ENCODE results near the gene SOD2. TPM values are rescaled to one million over a fixed set of nuclear protein-coding genes. Genes with fewer than 3 reads are reported as not detected.
"Not testable (repeated sequence)": the region's sequence is repeated elsewhere in the genome, so short reads cannot be mapped to it uniquely, and the experiment has no call there.

The SOD2 gene
- polyA plus RNA-seq, 3 donors = 447 to 746 (median 569) TPM

DNA sequence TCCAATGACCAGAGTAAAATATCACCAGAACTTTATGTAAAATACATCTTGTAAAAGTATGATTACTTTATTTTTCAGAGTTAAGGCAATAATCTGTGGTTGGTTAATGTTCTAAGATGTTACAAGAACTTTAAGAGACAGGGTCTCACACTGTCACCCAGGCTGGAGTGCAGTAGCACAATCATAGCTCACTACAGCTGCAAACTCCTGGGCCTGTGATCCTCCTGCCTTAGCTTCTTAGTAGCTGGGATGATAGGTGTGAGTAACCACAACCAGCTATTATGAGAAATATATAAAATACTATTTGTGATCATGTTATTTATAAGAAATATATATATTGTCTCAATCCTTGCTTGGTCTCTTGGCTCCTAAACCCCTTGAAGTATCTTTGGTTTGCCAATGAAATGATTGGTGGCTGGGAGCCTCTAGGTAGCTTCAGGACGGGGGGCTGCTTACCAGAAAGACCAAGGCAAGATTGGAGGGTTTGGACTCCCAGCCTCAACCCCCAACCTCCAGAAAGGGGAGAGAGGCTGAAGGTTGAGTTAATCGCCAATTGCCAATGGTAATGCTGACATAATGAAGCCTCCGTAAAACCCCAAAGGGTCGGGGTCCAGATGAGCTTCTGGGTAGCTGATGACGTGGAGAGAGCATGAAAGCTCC, 15.4 kb downstream of the SOD2 start:
- Histone ChIP-seq H3K79me2 (ENCODE audit: insufficient read depth, low read length) (peaks cover 13% of the 10 kb centered on the region), H3K9ac (ENCODE audit: insufficient read depth, low read length, poor library complexity, severe bottlenecking) (no peak overlapping the region), H3K4me1 (ENCODE audit: control insufficient read depth in 1 of 2, insufficient read depth in 2 of 2, low read length in 2 of 2) (peaks cover 25 to 34% of the 10 kb centered on the region in 2 donors), H3K27ac (ENCODE audit: low read depth in 1 of 2, low read length in 2 of 2) (no peak overlapping the region), H4K20me1 (ENCODE audit: insufficient read depth, low read length) (peaks cover 46% of the 10 kb centered on the region), H3K36me3 (replicated peaks in 1 of 2; ENCODE audit: control insufficient read depth in 1 of 2, insufficient read depth in 2 of 2, low read length in 2 of 2) (peaks cover 30 to 54% of the 10 kb centered on the region in 2 donors), H3K27me3 (ENCODE audit: control insufficient read depth in 2 of 2, insufficient read depth in 2 of 2, low read length in 2 of 2) (no peaks in the 10 kb centered on the region), H3K4me2 (replicated peaks; ENCODE audit: extremely low read depth, low read length, poor library complexity, severe bottlenecking) (no peak overlapping the region), H3K9me3 (replicated peaks in 1 of 2; ENCODE audit: control insufficient read depth in 1 of 2, insufficient read depth in 1 of 2, low read length in 2 of 2) (no peaks in the 10 kb centered on the region), H2AFZ (ENCODE audit: insufficient read depth, low read depth, low read length, poor library complexity, severe bottlenecking) (no peak overlapping the region), H3K4me3 (replicated peaks in 1 of 3; ENCODE audit: low read depth in 2 of 3, low read length in 3 of 3) (no peak overlapping the region)
- Mint-ChIP-seq H3K27ac (peak overlapping the region in 1 of 7 donors; percentile 42), H3K4me1 (peaks cover 34% of the 10 kb centered on the region), H3K27me3 (ENCODE audit: low read depth in 3 of 3) (peaks cover 0 to 2% (median 0%) of the 10 kb centered on the region in 3 donors), H3K9me3 (peaks cover 1 to 5% (median 3%) of the 10 kb centered on the region in 7 donors), H3K36me3 (peaks cover 37 to 59% of the 10 kb centered on the region in 2 donors), H3K4me3 (no peak overlapping the region)
- peak in 1 of 3 donors; percentile 52 for DNase-seq
- WGBS (ENCODE audit: insufficient coverage) = 100% methylated on average over 1 of the region's 5 CpGs
- TF ChIP-seq, protein P1, sequence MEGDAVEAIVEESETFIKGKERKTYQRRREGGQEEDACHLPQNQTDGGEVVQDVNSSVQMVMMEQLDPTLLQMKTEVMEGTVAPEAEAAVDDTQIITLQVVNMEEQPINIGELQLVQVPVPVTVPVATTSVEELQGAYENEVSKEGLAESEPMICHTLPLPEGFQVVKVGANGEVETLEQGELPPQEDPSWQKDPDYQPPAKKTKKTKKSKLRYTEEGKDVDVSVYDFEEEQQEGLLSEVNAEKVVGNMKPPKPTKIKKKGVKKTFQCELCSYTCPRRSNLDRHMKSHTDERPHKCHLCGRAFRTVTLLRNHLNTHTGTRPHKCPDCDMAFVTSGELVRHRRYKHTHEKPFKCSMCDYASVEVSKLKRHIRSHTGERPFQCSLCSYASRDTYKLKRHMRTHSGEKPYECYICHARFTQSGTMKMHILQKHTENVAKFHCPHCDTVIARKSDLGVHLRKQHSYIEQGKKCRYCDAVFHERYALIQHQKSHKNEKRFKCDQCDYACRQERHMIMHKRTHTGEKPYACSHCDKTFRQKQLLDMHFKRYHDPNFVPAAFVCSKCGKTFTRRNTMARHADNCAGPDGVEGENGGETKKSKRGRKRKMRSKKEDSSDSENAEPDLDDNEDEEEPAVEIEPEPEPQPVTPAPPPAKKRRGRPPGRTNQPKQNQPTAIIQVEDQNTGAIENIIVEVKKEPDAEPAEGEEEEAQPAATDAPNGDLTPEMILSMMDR (IDR thresholded peaks at IDR 0.05) = no peak
- intact Hi-C loops (cut with micrococcal nuclease) = no loop called here

DNA sequence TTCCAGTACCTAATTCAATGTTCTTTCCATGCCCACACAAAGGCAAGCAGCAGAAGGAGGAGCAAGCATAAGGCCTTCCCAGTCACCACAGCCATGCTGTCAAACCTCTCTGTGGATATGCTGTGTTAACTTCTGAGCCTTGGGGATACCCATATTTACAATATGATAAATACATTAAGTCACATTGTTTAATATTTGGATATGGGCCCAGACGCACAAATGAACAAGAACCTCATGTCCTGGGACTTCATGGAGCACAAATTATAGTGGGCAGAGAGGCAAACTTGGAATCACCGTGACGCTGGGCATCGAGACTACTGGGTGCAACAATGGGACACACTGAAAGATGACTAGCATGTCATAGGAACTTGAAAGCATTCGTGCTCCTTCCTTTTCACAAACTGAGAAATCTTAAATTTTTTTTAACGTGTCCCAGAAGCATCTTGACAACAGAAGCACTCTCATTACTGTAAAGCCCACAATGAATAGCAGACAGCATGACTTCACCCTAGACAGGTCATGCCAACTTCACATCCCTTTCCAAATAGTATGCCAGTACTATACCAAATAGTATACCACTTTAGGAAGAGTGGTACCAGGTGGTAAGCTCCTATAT, 16.0 kb downstream of the SOD2 start:
- H3K4me3 Mint-ChIP-seq = no peak overlapping the region
- DNase-seq = peak in 1 of 3 donors; percentile 62
- Histone ChIP-seq H3K4me3 (replicated peaks in 1 of 3; ENCODE audit: low read depth in 2 of 3, low read length in 3 of 3) (no peak overlapping the region), H3K9ac (ENCODE audit: insufficient read depth, low read length, poor library complexity, severe bottlenecking) (no peak overlapping the region), H4K20me1 (ENCODE audit: insufficient read depth, low read length) (peaks cover 40% of the 10 kb centered on the region), H3K9me3 (replicated peaks in 1 of 2; ENCODE audit: control insufficient read depth in 1 of 2, insufficient read depth in 1 of 2, low read length in 2 of 2) (no peaks in the 10 kb centered on the region), H3K36me3 (replicated peaks in 1 of 2; ENCODE audit: control insufficient read depth in 1 of 2, insufficient read depth in 2 of 2, low read length in 2 of 2) (peaks cover 25 to 47% of the 10 kb centered on the region in 2 donors), H3K27me3 (ENCODE audit: control insufficient read depth in 2 of 2, insufficient read depth in 2 of 2, low read length in 2 of 2) (no peaks in the 10 kb centered on the region), H3K4me1 (ENCODE audit: control insufficient read depth in 1 of 2, insufficient read depth in 2 of 2, low read length in 2 of 2) (peaks cover 25 to 33% of the 10 kb centered on the region in 2 donors), H3K4me2 (replicated peaks; ENCODE audit: extremely low read depth, low read length, poor library complexity, severe bottlenecking) (no peak overlapping the region), H3K79me2 (ENCODE audit: insufficient read depth, low read length) (peaks cover 13% of the 10 kb centered on the region), H3K27ac (ENCODE audit: low read depth in 1 of 2, low read length in 2 of 2) (no peak overlapping the region), H2AFZ (ENCODE audit: insufficient read depth, low read depth, low read length, poor library complexity, severe bottlenecking) (no peak overlapping the region)
- intact Hi-C loops (cut with micrococcal nuclease) = no loop called here
- H3K27me3 Mint-ChIP-seq (ENCODE audit: low read depth in 3 of 3) = peaks cover 0 to 2% (median 0%) of the 10 kb centered on the region in 3 donors
- TF ChIP-seq, protein P1 (IDR thresholded peaks at IDR 0.05) = no peak
- peaks cover 29% of the 10 kb centered on the region for H3K4me1 Mint-ChIP-seq
- WGBS (ENCODE audit: insufficient coverage) = 82% methylated on average over 6 of the region's 6 CpGs
- peaks cover 31 to 53% of the 10 kb centered on the region in 2 donors for H3K36me3 Mint-ChIP-seq
- peaks cover 2 to 10% (median 4%) of the 10 kb centered on the region in 7 donors for H3K9me3 Mint-ChIP-seq
- H3K27ac Mint-ChIP-seq = no peak overlapping the region

- H3K36me3 Mint-ChIP-seq = peaks cover 27 to 47% of the 10 kb centered on the region in 2 donors
- H3K9ac ChIP-seq (ENCODE audit: insufficient read depth, low read length, poor library complexity, severe bottlenecking); intact Hi-C loops (cut with micrococcal nuclease); DNase-seq; H3K27ac ChIP-seq (ENCODE audit: low read depth in 1 of 2, low read length in 2 of 2); H3K79me2 ChIP-seq (ENCODE audit: insufficient read depth, low read length); H3K27me3 ChIP-seq (ENCODE audit: control insufficient read depth in 2 of 2, insufficient read depth in 2 of 2, low read length in 2 of 2); H3K27ac Mint-ChIP-seq; H2AFZ ChIP-seq (ENCODE audit: insufficient read depth, low read depth, low read length, poor library complexity, severe bottlenecking); H3K9me3 ChIP-seq (replicated peaks in 1 of 2; ENCODE audit: control insufficient read depth in 1 of 2, insufficient read depth in 1 of 2, low read length in 2 of 2); H3K4me3 ChIP-seq (replicated peaks in 1 of 3; ENCODE audit: low read depth in 2 of 3, low read length in 3 of 3); H3K4me2 ChIP-seq (replicated peaks; ENCODE audit: extremely low read depth, low read length, poor library complexity, severe bottlenecking); H3K4me3 Mint-ChIP-seq; H3K27me3 Mint-ChIP-seq (ENCODE audit: low read depth in 3 of 3): not testable (repeated sequence)
- Histone ChIP-seq H4K20me1 (ENCODE audit: insufficient read depth, low read length) (peaks cover 32% of the 10 kb centered on the region), H3K4me1 (ENCODE audit: control insufficient read depth in 1 of 2, insufficient read depth in 2 of 2, low read length in 2 of 2) (peaks cover 22 to 26% of the 10 kb centered on the region in 2 donors), H3K36me3 (replicated peaks in 1 of 2; ENCODE audit: control insufficient read depth in 1 of 2, insufficient read depth in 2 of 2, low read length in 2 of 2) (peaks cover 18 to 40% of the 10 kb centered on the region in 2 donors)
- H3K9me3 Mint-ChIP-seq = peaks cover 5 to 16% (median 7%) of the 10 kb centered on the region in 7 donors
- no CpG with 5 or more reads among the region's 4 CpGs for WGBS (ENCODE audit: insufficient coverage)
- H3K4me1 Mint-ChIP-seq = peaks cover 23% of the 10 kb centered on the region
Observed at GRCh38 chr6:159676236-159676635, 16.8 kb downstream of the SOD2 start.
